ENCODE measurements around the gene CKS1B.

Gene CKS1B

DNA sequence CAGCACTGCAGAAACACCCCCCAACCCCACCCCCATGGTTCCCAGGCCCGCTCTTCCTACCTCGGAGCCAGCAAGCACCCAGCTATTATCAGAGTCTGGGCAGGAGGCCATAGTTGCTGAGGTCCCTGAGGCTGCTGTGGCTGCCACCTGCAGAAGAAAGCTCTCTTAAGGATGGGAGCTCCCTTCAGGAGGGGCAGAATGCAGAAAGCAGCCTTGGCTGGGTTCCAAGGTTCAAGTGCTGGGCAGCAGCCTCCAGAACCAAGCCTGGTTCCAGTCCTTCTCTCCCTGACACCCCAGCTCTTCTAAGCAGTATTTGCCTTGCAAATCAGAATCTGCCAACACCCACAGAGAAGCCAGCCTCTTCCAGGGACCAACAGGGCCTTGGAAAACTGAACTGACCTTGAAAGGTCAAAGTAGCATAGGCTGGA lies 20.9 kb upstream of the CKS1B start:
- Histone ChIP-seq H3K4me2 (peak overlapping the region; percentile 62), H4K20me1 (ENCODE audit: insufficient read depth) (no peaks in the 10 kb centered on the region), H3K36me3 (ENCODE audit: insufficient read depth) (no peaks in the 10 kb centered on the region), H3K27me3 (ENCODE audit: insufficient read depth, low read depth) (no peaks in the 10 kb centered on the region), H2AFZ (ENCODE audit: low read depth) (no peak overlapping the region), H3K27ac (peak overlapping the region; percentile 80), H3K4me1 (ENCODE audit: low read depth, poor library complexity, severe bottlenecking) (peaks cover 69% of the 10 kb centered on the region), H3K79me2 (ENCODE audit: insufficient read depth, low read depth) (peaks cover 32% of the 10 kb centered on the region), H3K9ac (peak overlapping the region; percentile 60; the same call in 1 of the 2 replicates), H3K4me3 (IDR thresholded peaks at IDR 0.05; ENCODE audit: insufficient read depth, low read depth, low read length) (peak overlapping the region; percentile 3)
- TF ChIP-seq, protein P1, sequence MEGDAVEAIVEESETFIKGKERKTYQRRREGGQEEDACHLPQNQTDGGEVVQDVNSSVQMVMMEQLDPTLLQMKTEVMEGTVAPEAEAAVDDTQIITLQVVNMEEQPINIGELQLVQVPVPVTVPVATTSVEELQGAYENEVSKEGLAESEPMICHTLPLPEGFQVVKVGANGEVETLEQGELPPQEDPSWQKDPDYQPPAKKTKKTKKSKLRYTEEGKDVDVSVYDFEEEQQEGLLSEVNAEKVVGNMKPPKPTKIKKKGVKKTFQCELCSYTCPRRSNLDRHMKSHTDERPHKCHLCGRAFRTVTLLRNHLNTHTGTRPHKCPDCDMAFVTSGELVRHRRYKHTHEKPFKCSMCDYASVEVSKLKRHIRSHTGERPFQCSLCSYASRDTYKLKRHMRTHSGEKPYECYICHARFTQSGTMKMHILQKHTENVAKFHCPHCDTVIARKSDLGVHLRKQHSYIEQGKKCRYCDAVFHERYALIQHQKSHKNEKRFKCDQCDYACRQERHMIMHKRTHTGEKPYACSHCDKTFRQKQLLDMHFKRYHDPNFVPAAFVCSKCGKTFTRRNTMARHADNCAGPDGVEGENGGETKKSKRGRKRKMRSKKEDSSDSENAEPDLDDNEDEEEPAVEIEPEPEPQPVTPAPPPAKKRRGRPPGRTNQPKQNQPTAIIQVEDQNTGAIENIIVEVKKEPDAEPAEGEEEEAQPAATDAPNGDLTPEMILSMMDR (conservative IDR thresholded peaks at IDR 0.05; ENCODE audit: low read depth, low read length) = no peak

DNA sequence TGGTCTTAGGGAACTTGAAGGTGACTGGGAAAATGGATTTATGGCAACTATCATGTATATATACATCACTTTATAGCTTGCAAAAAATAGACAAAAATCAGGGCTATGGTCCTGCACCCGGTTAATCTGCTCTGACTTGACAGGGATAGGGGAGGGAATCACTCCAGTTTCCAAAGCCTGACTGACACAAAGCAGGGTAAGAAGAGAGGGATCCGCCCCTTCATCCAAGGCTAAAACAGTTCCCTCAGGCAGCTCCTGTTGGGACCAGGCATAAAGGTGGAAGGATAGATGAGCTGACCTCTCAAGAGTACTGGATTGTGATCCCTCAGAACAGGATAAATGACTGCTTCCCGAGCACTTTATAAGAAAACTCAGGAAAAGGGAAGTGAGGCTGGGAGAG lies 19.9 kb upstream of the CKS1B start:
- Histone ChIP-seq H3K4me1 (ENCODE audit: low read depth, poor library complexity, severe bottlenecking) (peaks cover 62% of the 10 kb centered on the region), H3K9ac (peak overlapping the region; percentile 60), H4K20me1 (ENCODE audit: insufficient read depth) (no peaks in the 10 kb centered on the region), H3K4me2 (peak overlapping the region; percentile 62), H3K27ac (peak overlapping the region; percentile 80), H2AFZ (ENCODE audit: low read depth) (peak overlapping the region; percentile 9; the same call in 1 of the 2 replicates), H3K4me3 (IDR thresholded peaks at IDR 0.05; ENCODE audit: insufficient read depth, low read depth, low read length) (no peak overlapping the region), H3K36me3 (ENCODE audit: insufficient read depth) (no peaks in the 10 kb centered on the region), H3K79me2 (ENCODE audit: insufficient read depth, low read depth) (peaks cover 37% of the 10 kb centered on the region), H3K27me3 (ENCODE audit: insufficient read depth, low read depth) (no peaks in the 10 kb centered on the region)
- TF ChIP-seq, protein P1 (conservative IDR thresholded peaks at IDR 0.05; ENCODE audit: low read depth, low read length) = no peak

DNA sequence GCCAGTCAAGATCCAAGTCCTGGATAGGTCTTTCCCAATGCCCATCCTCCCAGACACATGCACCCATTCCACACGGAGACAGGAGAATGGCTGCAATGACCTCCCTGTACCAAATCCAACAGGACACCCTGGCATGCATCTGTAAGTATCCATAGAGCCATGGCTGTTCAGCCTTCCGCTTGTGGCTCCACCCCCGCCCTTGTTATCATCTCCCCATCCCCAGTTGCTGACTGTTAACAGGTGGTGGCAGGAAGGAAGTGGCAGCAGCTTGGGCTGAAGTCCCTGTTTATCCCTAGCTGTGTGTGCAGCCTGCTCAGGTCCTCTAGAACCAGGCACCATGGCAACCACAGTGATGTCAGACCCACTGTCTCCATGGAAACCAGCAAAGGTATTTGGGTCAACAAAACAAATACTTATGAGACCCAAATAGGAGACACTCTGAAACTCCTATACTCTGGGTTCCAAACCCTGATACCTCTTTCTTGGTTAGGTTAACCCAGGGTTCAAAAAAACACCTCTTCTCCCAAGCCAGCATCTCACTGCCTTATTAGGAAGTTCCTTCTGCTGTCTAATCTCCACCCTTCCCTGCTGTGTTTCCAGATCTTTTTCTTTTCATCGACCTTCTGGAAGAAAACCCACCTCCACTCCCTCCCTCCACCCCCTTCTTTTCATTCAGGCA lies 19.3 kb upstream of the CKS1B start:
- peak overlapping the region; percentile 99 for H3K4me3 ChIP-seq (IDR thresholded peaks at IDR 0.05; ENCODE audit: insufficient read depth, low read depth, low read length)
- H4K20me1 ChIP-seq (ENCODE audit: insufficient read depth) = no peaks in the 10 kb centered on the region
- no peaks in the 10 kb centered on the region for H3K27me3 ChIP-seq (ENCODE audit: insufficient read depth, low read depth)
- peak overlapping the region; percentile 62 for H3K4me2 ChIP-seq
- peaks cover 67% of the 10 kb centered on the region for H3K4me1 ChIP-seq (ENCODE audit: low read depth, poor library complexity, severe bottlenecking)
- peak overlapping the region; percentile 60 for H3K9ac ChIP-seq
- H2AFZ ChIP-seq (ENCODE audit: low read depth) = peak overlapping the region; percentile 17; the same call in 1 of the 2 replicates
- H3K27ac ChIP-seq = peak overlapping the region; percentile 80
- TF ChIP-seq, protein P1 (conservative IDR thresholded peaks at IDR 0.05; ENCODE audit: low read depth, low read length) = no peak
- H3K36me3 ChIP-seq (ENCODE audit: insufficient read depth) = no peaks in the 10 kb centered on the region
- peaks cover 42% of the 10 kb centered on the region for H3K79me2 ChIP-seq (ENCODE audit: insufficient read depth, low read depth)

DNA sequence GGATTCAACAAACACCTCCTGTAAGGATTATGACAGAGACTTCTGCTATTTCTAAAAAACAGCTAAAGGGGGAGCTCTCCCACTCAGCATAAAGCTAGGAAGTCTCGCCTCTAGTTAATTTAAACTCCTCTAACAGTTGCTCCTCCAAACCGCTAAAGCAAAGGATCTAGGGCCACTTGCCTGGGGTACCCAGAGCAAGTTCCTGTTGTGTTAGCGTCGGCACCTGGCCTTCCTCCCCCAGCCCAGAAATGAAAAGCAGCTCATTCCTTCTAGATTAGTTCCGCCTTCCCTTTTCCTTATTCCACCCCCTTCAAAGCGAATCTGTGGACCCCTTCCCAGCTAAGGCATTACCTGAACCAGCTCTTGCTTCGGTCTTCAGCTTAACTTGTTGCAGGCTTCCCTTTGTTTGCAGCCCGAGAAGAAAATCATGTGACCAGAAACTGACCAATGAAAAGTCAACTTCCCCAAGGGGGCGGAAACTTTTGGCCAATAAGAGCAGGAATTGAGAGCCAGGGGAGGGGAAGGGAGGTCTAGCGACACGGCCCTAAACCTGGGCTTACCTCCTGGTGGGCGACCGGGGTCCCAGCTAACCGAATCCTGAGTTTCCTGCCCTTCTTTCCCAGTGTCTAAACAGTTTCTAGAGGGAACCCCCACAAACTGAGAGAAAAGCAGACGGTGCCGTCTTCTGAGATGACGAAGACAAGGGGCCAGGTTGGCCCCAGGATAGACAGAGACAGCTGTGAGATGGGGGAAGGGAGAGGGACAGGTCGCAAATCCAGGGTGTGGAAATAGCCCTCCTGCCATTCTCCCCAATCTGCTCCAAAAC lies 18.6 kb upstream of the CKS1B start, which contains the start of gene PBXIP1:
Gene PBXIP1, minus strand, starts transcription at position 382 of the 826 bp plus-strand sequence. CDS start 2,378 bp downstream, outside the sequence.
- peak within 1 kb of the TSS; percentile 62 for H3K4me2 ChIP-seq
- no peaks in the 10 kb centered on the region for H4K20me1 ChIP-seq (ENCODE audit: insufficient read depth)
- H3K79me2 ChIP-seq (ENCODE audit: insufficient read depth, low read depth) = peaks cover 50% of the 10 kb centered on the region
- H3K27ac ChIP-seq = peak within 1 kb of the TSS; percentile 80
- peak within 1 kb of the TSS; percentile 17 for H2AFZ ChIP-seq (ENCODE audit: low read depth)
- H3K4me3 ChIP-seq (IDR thresholded peaks at IDR 0.05; ENCODE audit: insufficient read depth, low read depth, low read length) = peak within 1 kb of the TSS; percentile 99
- no peaks in the 10 kb centered on the region for H3K27me3 ChIP-seq (ENCODE audit: insufficient read depth, low read depth)
- peak within 1 kb of the TSS; percentile 60 for H3K9ac ChIP-seq
- H3K36me3 ChIP-seq (ENCODE audit: insufficient read depth) = no peaks in the 10 kb centered on the region
- TF ChIP-seq, protein P1 (conservative IDR thresholded peaks at IDR 0.05; ENCODE audit: low read depth, low read length) = peak; percentile 82
- peaks cover 72% of the 10 kb centered on the region for H3K4me1 ChIP-seq (ENCODE audit: low read depth, poor library complexity, severe bottlenecking)

All from KMS-11 (cell line).